Fibroblast of skin of left quadriceps (primary cell): ENCODE data around the gene SV2A.
A peak's percentile ranks its signal among the peaks of the same experiment; 100 is the strongest.
"Not testable (repeated sequence)": the region's sequence is repeated elsewhere in the genome, so short reads cannot be mapped to it uniquely, and the experiment has no call there.

Experiments used
- DNase-seq, 2 experiments: peaks; one replicate each; pipeline ENCODE4 v3.0.0-alpha.2; 2013; ENCODE audit warnings: low read depth in 2 of 2

SV2A gene

DNA sequence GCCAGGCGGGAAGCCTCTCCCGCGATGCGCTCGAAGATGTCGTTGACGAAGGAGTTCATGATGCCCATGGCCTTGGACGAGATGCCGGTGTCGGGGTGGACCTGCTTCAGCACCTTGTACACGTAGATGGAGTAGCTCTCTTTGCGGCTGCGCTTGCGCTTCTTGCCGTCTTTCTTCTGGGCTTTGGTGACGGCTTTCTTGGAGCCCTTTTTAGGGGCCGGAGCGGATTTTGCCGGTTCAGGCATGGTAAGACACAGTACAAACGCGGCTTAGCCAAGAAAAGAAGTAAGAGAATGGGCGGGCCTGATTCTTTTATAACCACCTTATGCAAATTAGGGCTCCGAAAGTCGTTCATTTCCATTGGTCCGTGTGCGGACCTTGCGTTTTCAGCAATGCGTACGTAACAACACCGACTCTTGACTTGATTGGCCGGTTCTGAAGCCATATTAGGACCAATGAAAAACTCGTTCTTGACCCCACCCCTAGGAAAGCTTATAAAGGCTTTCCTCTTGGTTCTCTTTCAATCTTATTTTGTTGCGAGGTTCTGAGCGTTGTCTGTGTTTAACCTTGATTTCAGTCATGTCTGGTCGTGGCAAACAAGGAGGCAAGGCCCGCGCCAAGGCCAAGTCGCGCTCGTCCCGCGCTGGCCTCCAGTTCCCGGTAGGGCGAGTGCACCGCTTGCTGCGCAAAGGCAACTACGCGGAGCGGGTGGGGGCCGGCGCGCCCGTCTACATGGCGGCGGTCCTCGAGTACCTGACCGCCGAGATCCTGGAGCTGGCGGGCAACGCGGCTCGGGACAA, 31.0 kb downstream of the SV2A start:
- DNase-seq, result peak; percentile 99

DNA sequence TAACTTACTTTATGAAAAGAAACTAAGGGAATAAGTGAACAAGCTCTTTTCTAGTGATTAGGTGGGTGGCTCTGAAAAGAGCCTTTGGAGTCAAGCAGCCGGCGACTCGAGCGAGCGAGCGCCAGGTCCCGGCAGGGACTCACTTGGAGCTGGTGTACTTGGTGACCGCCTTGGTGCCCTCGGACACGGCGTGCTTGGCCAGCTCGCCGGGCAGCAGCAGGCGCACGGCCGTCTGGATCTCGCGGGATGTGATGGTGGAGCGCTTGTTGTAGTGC, 31.6 kb downstream of the SV2A start:
- not testable (repeated sequence) for DNase-seq

DNA sequence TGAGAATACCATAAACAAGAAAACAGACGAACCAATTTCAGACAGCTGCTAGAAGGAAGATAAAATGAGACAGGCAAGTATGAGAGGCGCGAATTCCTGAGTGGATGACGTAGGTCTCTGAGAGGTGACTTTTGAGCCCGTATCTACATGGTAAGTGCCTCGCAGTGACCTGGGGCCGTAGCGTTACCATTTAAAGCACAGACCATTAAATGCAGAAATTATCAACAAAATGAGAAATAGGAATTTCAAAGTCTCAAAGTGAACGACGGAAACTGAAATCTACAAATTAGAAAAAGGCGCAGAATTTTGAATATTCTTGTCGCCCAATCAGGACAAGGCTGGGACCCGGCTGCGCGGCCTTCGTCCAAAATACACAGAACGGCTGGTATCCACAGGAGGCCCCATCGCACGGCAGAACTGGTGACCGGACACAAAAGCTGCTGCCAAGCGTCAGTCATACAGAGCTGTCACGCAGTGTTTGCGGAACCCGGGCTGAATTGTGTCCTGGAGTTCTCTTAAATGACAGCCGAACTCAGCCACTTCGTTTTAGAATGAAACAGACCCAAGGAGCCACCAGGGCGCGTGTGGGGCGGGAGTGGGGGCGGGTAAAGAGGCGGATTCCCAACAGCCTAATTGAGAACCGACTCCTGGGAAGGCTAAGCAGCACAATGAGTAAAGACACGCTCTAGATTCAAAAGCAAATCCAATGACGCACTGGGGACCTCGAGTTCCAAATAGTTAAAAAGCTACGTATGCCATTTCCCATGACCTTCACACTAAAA, 32.1 kb downstream of the SV2A start:
- DNase-seq, result peak; percentile 49 to 50

DNA sequence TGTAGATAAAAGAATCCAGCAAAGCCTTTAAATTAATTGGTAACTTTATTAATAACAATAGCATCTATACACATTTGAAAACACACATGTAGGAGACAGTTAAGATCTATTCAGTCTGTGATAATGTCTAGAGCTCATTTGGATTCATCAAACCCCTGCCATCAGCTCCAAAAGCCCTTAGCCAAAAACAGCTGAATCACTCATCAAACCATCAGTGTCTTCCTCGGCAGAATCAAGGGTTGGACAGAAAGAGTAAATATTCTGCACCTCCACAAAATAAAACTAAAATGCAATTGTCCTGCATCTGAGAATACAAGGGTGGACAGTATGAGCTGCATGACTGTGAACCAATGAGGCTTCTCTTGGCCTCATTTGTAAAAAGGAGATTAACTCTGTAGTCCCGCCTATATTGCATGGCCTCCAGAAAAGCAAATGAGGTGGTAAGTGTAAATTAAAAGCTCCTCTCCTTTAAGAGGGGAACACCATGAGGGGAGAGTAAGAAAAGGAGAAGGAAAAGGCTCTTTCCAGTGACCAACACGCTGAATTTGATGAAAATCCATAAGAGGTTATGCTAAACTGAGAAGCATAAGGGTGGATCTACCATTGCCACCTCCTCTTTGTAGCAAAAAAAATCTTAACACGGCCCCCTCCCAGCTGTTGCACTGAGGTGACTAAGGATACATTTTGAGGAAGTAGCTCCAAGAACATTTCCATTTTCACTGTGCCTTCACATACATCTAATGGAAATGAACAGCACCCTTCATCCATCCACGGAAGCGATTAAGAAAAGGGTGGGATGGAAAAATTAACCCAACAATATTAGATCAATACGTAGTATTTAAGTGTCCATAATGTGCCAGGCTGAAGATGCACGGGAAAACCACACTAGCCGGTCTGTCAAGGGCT, 33.0 kb downstream of the SV2A start:
- DNase-seq, result no peak

DNA sequence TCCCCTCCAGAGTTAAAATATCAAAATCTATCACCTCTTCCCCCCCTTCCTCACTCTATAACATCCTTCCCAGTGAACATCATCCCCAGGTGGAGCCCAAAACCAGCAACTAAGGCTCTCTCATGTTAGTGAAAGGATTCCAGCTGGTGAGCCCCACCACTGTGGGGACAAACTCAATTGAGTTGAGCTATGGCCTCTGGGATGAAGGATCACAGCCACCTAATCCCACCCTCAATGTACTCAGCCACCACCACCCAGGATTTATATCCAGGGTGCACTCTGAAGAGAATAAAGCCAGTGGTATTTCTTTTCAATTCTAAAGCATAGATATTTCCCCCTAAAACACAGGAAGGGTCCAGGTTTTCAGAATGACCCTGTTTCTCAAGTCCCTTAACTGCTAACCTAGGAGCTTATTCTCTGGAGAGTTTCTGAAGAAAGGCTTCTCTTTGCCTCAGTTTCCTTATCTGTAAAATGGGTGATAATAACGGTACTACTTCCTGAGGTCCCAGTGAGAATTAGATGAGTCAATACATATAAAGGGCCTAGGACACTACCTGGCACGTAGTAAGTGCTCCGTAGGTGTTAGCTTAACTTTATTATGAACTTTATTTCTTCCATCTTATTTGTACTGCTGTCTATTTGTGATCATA, 33.9 kb downstream of the SV2A start:
- DNase-seq, result no peak

DNA sequence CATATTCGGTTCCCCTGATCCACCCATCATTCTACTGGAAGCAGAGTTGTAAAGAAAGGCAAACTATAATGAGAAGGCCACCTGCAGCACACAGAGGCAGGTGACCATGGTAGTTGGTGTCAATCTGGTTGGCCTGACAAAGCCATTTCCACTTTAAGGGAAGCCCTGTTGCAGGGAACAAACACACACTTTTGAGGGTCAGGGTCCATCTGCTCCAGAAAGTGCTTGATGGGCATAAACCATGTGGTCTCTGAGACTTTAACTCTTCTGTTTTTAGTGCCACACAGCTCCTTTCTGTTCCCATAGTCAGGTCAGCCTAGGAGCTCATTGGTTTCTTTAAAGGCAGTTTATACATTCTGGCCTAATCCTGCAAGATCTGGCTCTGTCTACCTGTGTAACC, 35.8 kb downstream of the SV2A start:
- no peak for DNase-seq

DNA sequence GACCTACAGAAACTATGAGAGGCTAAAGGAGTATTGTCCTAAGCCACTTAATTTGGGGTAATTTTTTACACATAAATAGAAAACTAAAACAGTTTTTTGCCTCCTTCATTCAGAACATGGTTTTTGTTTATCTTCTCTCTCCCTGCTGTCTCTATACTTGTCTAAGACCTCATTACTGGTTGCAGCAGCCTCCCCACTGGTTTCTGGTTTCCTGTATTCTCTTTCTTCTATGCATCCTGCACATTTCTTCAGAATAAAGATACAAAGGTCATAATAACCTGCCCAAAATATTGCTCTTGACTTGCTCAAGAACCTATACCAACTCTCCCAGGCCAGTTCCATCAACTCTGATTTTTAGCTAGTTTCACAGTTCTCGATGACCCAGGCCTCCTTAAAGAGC, 38.1 kb downstream of the SV2A start:
- DNase-seq, result no peak

DNA sequence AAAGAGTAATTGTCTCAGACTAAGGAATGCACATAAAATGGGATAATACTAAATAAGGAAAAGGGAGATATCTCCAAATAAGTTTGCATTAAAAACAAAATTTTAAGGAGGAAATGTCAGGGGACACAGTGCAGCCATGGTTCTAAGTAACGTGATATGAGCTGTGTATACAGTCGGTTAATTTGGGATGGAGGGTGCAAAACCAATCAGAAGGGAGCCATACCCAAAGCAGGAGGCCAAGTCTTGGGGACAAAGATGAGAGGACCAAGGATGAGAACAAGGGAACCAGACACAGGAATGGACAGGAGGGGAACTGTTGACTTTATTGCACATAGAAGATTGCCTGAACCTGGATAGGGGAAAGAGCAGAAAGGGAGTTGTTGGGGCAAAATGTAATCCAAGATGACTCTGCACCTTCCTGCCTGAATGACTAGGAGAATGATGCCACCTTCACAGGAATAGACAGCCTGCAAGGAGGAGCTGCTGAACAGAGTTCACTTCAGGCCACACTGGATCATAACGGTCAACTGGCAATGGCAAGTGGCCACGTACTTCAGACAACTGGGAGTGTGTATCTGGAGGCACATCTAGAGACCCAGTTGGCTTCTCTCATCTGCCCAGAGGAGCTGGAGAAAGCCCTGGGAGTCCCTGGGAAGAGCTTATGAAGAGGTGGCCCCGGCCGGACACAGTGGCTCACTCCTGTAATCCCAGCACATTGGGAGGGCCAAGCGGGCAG, 40.3 kb downstream of the SV2A start:
- no peak for DNase-seq

DNA sequence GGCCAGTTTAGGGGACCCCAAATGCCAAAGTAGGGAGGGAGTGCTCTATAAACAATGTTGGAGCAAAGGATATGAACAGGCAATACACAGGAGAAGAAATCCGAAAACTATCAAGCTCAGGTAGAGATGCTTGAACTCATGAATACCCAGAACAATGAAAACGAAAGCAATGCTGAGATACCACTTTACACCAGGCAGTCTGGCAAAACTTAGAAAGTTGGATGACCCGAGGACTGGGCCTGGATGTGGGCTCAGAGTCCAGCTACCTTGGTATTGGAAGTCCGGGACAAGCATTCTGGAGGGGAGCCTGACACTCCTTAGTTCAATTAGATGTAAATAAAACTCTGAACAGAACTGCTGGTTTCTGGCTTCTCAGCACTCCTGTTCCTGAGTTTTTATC, 44.6 kb downstream of the SV2A start:
- DNase-seq, result not testable (repeated sequence)

DNA sequence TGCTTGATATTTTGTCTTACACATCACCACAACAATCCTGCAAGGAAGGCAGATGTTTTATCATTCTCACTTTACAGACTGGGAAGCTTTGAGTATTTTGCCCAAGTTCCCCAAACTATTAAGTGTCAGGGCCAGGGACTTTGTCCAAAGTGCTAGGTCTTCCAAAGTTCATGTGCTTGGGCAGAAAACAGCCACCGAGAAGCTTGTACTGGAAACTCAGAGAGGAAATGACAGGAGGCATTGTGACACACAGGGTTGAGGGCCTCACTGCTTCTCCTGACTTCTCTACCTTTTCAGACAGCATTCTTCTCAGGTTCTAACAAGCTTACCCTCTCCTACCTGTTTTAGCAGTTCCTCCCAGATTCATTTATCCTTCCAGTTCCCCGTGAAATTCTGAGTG, 50.8 kb downstream of the SV2A start:
- DNase-seq, result not testable (repeated sequence)

DNA sequence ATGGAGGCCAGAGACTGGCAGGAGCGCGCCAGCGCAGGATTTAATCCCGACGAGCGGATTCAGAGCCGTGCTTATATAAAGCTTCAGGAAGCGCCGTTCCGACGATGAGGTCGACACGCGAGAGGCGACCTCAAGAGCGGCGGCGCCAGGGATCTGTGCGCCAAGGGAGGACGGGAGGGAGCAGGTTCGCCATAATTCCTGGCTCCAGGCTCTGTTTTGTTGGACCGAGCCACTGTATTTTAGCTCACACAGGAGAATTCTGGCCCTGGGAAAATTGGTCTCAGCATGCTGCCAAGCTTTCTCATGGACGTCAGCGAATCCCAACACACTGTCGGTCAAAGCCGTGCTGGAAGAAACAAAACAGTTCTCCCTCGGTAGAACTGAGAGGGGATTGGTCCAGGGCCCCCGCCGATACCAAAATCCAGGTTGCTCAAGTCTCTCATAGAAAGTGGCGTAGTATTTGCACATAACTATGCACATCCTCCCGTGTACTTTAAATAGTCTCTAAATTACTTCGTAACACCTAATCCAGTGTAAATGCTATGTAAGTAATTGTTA, 56.1 kb downstream of the SV2A start:
- not testable (repeated sequence) for DNase-seq

DNA sequence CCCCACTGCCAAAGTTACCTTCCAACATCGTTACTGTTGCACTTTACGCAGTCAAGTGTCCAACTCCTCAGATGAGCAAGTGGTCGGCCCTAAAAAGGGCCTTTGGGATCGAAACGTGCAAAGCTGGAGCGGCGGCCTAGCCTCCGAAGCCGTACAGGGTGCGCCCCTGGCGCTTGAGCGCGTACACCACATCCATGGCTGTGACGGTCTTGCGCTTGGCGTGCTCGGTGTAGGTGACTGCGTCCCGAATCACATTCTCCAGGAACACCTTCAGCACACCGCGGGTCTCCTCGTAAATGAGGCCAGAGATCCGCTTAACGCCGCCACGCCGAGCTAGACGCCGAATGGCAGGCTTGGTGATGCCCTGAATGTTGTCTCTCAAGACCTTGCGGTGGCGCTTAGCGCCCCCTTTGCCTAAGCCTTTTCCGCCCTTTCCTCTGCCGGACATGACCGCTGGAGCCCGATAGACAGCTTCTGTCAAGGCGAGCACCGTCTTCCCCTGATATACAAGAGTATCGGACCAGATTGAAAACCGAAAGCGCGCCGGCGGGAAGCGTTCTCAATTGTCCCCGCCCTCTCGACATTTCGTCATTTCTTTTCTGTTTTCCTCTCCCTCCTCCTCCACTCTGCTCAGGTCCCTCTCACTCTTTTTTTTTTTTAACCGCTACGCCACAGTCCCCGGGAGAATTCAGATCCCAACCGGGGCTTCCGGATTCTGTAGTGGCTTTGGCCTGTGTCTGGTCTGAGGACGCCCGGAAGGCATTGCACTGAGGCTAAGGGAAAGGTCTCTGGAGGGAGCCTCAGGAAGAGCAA, 56.8 kb downstream of the SV2A start:
- DNase-seq, result not testable (repeated sequence)

DNA sequence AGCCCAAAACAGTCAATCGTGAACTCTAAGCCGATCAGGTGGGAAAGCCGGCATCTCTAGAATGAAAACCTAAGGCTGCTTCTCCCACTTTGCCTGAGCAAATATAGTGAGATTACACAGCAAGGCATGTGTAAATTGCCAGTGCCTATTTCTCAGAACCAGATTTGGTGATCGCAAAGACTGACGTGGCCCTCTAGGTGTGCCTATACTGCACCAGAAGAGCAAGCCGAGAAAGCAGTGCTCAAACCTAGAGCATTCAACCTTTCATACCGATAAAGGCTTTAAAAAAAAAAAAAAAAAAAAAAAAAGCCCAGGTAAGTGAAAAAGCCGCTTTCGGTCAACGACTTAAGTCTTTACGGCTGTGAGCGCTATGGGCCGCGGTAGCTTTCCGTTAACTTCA, 57.4 kb downstream of the SV2A start:
- DNase-seq, result not testable (repeated sequence)
